ENCODE data around the gene RINT1.
"Not testable (repeated sequence)": the region's sequence is repeated elsewhere in the genome, so short reads cannot be mapped to it uniquely, and the experiment has no call there.

The RINT1 gene

GRCh38 chr7:105497016-105497415 is 35.0 kb upstream of the RINT1 start:
- peak; percentile 53 for DNase-seq (ENCODE audit: low read depth)
- no peak for TF ChIP-seq CTCF (IDR thresholded peaks at IDR 0.05; ENCODE audit: insufficient read depth, low read depth, low read length, missing control alignments)
- H3K4me3 ChIP-seq (ENCODE audit: low read length): no peak overlapping the region

- no peak for TF ChIP-seq CTCF (IDR thresholded peaks at IDR 0.05; ENCODE audit: insufficient read depth, low read depth, low read length, missing control alignments)
- no peak overlapping the region for H3K4me3 ChIP-seq (ENCODE audit: low read length)
- no peak for DNase-seq (ENCODE audit: low read depth)
These were observed 29.8 kb upstream of the RINT1 start for GRCh38 chr7:105502173-105502572.

- no peak for DNase-seq (ENCODE audit: low read depth)
- no peak overlapping the region for H3K4me3 ChIP-seq (ENCODE audit: low read length)
- no peak for TF ChIP-seq CTCF (IDR thresholded peaks at IDR 0.05; ENCODE audit: insufficient read depth, low read depth, low read length, missing control alignments)
These were observed 19.6 kb upstream of the RINT1 start for GRCh38 chr7:105512415-105512814.

GRCh38 chr7:105512926-105513526 is 19.0 kb upstream of the RINT1 start:
- H3K4me3 ChIP-seq (ENCODE audit: low read length): no peak overlapping the region
- no peak for DNase-seq (ENCODE audit: low read depth)
- TF ChIP-seq CTCF (IDR thresholded peaks at IDR 0.05; ENCODE audit: insufficient read depth, low read depth, low read length, missing control alignments): no peak

- DNase-seq (ENCODE audit: low read depth); H3K4me3 ChIP-seq (ENCODE audit: low read length): not testable (repeated sequence)
These were observed 16.4 kb upstream of the RINT1 start for GRCh38 chr7:105515610-105516009.

GRCh38 chr7:105519353-105519752 is 12.6 kb upstream of the RINT1 start:
- no peak for TF ChIP-seq CTCF (IDR thresholded peaks at IDR 0.05; ENCODE audit: insufficient read depth, low read depth, low read length, missing control alignments)
- no peak overlapping the region for H3K4me3 ChIP-seq (ENCODE audit: low read length)
- DNase-seq (ENCODE audit: low read depth): no peak

- peak overlapping the region; percentile 75 for H3K4me3 ChIP-seq (ENCODE audit: low read length)
- DNase-seq (ENCODE audit: low read depth): not testable (repeated sequence)
These were observed 11.4 kb upstream of the RINT1 start for GRCh38 chr7:105520620-105521019.

- TF ChIP-seq CTCF (IDR thresholded peaks at IDR 0.05; ENCODE audit: insufficient read depth, low read depth, low read length, missing control alignments): no peak
- peak overlapping the region; percentile 75 for H3K4me3 ChIP-seq (ENCODE audit: low read length)
- DNase-seq (ENCODE audit: low read depth): peak; percentile 53
These were observed 10.8 kb upstream of the RINT1 start for GRCh38 chr7:105521027-105521716.

Measured in epithelial cell of esophagus (primary cell).